HL-60 (cell line): ENCODE results near the gene FAHD2A.

Source experiments
- CTCF ChIP-seq: IDR thresholded peaks from one replicate; pipeline ENCODE4 v1.5.1; 2011; ENCODE audit warnings: low read length, control low read depth, inconsistent platforms; ENCODE audit not compliant: insufficient read depth
- GABPA ChIP-seq: IDR thresholded peaks from 2 replicates; pipeline ENCODE4 v1.6.1; 2012; ENCODE audit warnings: low read depth
- POLR2AphosphoS5 ChIP-seq: IDR thresholded peaks from 2 replicates; pipeline ENCODE4 v1.6.1; 2012; ENCODE audit warnings: low read depth

GRCh38 chr2:95380280-95380679 lies 22.2 kb upstream of the FAHD2A start:
- no peak for TF ChIP-seq POLR2AphosphoS5
- TF ChIP-seq CTCF, result no peak
- no peak for TF ChIP-seq GABPA
